Osteocyte (in vitro differentiated cells): ENCODE data around the gene EIF4B. TPM values are rescaled to one million over a fixed set of nuclear protein-coding genes. Genes with fewer than 3 reads are reported as not detected.

ENCODE experiments used
- DNase-seq: peaks from one replicate; pipeline ENCODE4 v3.0.0; 2021; ENCODE audit warnings: mixed read lengths; ENCODE audit not compliant: unreplicated experiment; ENCODE audit errors: extremely low spot score
- H3K27ac Mint-ChIP-seq: one replicate; pipeline ENCODE4 v1.8.0; 2021; ENCODE audit warnings: mild to moderate bottlenecking, mixed read lengths; ENCODE audit not compliant: unreplicated experiment
- H3K27me3 Mint-ChIP-seq: one replicate; pipeline ENCODE4 v1.8.0; 2021; ENCODE audit warnings: mixed read lengths; ENCODE audit not compliant: unreplicated experiment
- H3K36me3 Mint-ChIP-seq: one replicate; pipeline ENCODE4 v1.8.0; 2021; ENCODE audit warnings: mixed read lengths; ENCODE audit not compliant: unreplicated experiment
- H3K4me1 Mint-ChIP-seq: one replicate; pipeline ENCODE4 v1.8.0; 2021; ENCODE audit warnings: mixed read lengths; ENCODE audit not compliant: unreplicated experiment
- H3K4me3 Mint-ChIP-seq: one replicate; pipeline ENCODE4 v1.8.0; 2021; ENCODE audit warnings: mild to moderate bottlenecking, moderate library complexity, mixed read lengths; ENCODE audit not compliant: unreplicated experiment
- H3K9me3 Mint-ChIP-seq: one replicate; pipeline ENCODE4 v1.8.0; 2021; ENCODE audit warnings: mixed read lengths; ENCODE audit not compliant: unreplicated experiment
- total RNA-seq: library from RNA; stranded (reverse); gene quantifications from 2 replicates; pipeline ENCODE4 v1.2.1, GENCODE V29; 2021
- TF ChIP-seq, protein P1 (sequence below): fragments of 200-600 bp; sonication (generic); IDR thresholded peaks from 2 replicates; pipeline ENCODE4 v1.5.0; 2021; ENCODE audit warnings: antibody characterized with exemption, mild to moderate bottlenecking, moderate library complexity

The EIF4B gene
- total RNA-seq, 1 donor from 2014 or later = 516 TPM

DNA sequence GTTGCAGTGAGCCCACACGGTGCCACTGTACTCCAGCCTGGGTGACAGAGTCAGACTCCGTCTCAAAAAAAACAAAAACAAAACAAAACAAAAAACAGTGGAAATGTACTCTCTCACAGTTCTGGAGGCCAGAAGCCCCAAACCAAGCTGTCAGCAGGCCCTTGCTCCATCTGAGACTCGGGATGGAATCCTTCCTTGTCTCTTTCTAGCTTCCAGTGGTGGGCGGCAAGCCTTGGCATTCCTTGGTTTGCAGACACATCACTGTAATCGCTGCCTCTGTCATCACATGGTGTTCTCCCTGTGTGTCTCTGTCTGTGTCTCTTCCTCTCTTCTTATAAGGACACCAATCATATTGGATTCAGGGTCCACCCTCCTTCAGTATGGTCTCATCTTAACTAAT is 50.0 kb downstream of the EIF4B start:
- TF ChIP-seq, protein P1, sequence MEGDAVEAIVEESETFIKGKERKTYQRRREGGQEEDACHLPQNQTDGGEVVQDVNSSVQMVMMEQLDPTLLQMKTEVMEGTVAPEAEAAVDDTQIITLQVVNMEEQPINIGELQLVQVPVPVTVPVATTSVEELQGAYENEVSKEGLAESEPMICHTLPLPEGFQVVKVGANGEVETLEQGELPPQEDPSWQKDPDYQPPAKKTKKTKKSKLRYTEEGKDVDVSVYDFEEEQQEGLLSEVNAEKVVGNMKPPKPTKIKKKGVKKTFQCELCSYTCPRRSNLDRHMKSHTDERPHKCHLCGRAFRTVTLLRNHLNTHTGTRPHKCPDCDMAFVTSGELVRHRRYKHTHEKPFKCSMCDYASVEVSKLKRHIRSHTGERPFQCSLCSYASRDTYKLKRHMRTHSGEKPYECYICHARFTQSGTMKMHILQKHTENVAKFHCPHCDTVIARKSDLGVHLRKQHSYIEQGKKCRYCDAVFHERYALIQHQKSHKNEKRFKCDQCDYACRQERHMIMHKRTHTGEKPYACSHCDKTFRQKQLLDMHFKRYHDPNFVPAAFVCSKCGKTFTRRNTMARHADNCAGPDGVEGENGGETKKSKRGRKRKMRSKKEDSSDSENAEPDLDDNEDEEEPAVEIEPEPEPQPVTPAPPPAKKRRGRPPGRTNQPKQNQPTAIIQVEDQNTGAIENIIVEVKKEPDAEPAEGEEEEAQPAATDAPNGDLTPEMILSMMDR = no peak
- Mint-ChIP-seq H3K27me3 (no peaks in the 10 kb centered on the region), H3K36me3 (peaks cover 21% of the 10 kb centered on the region), H3K27ac (peak overlapping the region; percentile 23), H3K4me3 (no peak overlapping the region), H3K9me3 (no peaks in the 10 kb centered on the region), H3K4me1 (peaks cover 49% of the 10 kb centered on the region)
- DNase-seq = no peak

- TF ChIP-seq, protein P1 = no peak
- Mint-ChIP-seq H3K9me3 (no peaks in the 10 kb centered on the region), H3K27me3 (no peaks in the 10 kb centered on the region), H3K27ac (peak overlapping the region; percentile 23), H3K4me3 (no peak overlapping the region), H3K36me3 (peaks cover 23% of the 10 kb centered on the region), H3K4me1 (peaks cover 49% of the 10 kb centered on the region)
- no peak for DNase-seq
These were observed 50.6 kb downstream of the EIF4B start for GRCh38 chr12:53056901-53057300.

- no peaks in the 10 kb centered on the region for H3K27me3 Mint-ChIP-seq
- peaks cover 23% of the 10 kb centered on the region for H3K36me3 Mint-ChIP-seq
- no peak for DNase-seq
- H3K4me1 Mint-ChIP-seq = peaks cover 49% of the 10 kb centered on the region
- no peak overlapping the region for H3K4me3 Mint-ChIP-seq
- no peaks in the 10 kb centered on the region for H3K9me3 Mint-ChIP-seq
- TF ChIP-seq, protein P1 = no peak
- peak overlapping the region; percentile 24 for H3K27ac Mint-ChIP-seq
These were observed 51.7 kb downstream of the EIF4B start for GRCh38 chr12:53057816-53058500.

DNA sequence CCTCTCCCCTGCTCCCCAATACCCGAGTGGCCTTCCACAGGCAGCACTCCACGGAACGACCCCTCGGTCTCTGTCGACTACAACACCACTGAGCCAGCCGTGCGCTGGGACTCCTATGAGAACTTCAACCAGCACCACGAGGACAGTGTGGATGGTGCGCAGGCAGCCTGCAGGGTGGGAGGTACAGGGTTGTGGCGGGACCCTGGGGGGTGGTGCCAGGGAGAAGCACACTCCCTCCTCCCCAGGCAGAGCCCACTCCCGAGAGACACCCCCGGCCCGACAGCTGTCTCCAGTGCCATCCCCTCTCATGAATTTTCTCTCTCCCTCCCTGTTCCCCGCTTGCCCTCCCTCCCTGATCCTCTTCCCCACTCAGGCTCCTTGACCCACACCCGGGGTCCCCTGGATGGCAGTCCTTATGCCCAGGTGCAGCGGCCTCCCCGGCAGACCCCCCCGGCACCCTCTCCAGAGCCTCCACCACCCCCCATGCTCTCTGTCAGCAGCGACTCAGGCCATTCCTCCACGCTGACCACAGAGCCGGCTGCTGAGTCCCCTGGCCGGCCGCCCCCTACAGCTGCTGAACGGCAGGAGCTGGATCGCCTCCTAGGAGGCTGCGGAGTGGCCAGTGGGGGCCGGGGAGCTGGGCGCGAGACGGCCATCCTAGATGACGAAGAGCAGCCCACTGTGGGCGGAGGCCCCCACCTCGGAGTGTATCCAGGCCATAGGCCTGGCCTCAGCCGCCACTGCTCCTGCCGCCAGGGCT is 52.6 kb downstream of the EIF4B start:
- Mint-ChIP-seq H3K4me1 (peaks cover 49% of the 10 kb centered on the region), H3K4me3 (no peak overlapping the region), H3K27ac (no peak overlapping the region), H3K27me3 (no peaks in the 10 kb centered on the region), H3K9me3 (no peaks in the 10 kb centered on the region), H3K36me3 (peaks cover 30% of the 10 kb centered on the region)
- TF ChIP-seq, protein P1 = no peak
- DNase-seq = peak; percentile 77

DNA sequence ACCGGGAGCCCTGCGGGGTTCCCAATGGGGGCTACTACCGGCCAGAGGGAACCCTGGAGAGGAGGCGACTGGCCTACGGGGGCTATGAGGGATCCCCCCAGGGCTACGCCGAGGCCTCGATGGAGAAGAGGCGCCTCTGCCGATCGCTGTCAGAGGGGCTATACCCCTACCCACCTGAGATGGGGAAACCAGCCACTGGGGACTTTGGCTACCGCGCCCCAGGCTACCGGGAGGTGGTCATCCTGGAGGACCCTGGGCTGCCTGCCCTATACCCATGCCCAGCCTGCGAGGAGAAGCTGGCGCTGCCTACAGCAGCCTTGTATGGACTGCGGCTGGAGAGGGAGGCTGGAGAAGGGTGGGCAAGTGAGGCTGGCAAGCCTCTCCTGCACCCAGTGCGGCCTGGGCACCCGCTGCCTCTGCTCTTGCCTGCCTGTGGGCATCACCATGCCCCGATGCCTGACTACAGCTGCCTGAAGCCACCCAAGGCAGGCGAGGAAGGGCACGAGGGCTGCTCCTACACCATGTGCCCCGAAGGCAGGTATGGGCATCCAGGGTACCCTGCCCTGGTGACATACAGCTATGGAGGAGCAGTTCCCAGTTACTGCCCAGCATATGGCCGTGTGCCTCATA is 53.3 kb downstream of the EIF4B start:
- DNase-seq = peak; percentile 82
- Mint-ChIP-seq H3K27me3 (no peaks in the 10 kb centered on the region), H3K36me3 (peaks cover 32% of the 10 kb centered on the region), H3K27ac (peak overlapping the region; percentile 14), H3K9me3 (no peaks in the 10 kb centered on the region), H3K4me3 (no peak overlapping the region), H3K4me1 (peaks cover 51% of the 10 kb centered on the region)
- TF ChIP-seq, protein P1 = no peak
